Activated T-helper 1 cell treated with Interleukin-2 at 50 U/mL for 16 hours (primary cell): Measurements from ENCODE around the gene GRPEL2.
"Not testable (repeated sequence)": the region's sequence is repeated elsewhere in the genome, so short reads cannot be mapped to it uniquely, and the experiment has no call there.

Source experiments
- DNase-seq: peaks from one replicate; pipeline ENCODE4 v3.0.0-alpha.2; 2020; ENCODE audit warnings: low read depth

Gene GRPEL2

GRCh38 chr5:149398747-149399266 lies 53.5 kb downstream of the GRPEL2 start:
- DNase-seq, result not testable (repeated sequence)

GRCh38 chr5:149399775-149400174 lies 54.5 kb downstream of the GRPEL2 start:
- DNase-seq, result no peak

GRCh38 chr5:149400304-149400703 lies 55.0 kb downstream of the GRPEL2 start:
- no peak for DNase-seq

DNA sequence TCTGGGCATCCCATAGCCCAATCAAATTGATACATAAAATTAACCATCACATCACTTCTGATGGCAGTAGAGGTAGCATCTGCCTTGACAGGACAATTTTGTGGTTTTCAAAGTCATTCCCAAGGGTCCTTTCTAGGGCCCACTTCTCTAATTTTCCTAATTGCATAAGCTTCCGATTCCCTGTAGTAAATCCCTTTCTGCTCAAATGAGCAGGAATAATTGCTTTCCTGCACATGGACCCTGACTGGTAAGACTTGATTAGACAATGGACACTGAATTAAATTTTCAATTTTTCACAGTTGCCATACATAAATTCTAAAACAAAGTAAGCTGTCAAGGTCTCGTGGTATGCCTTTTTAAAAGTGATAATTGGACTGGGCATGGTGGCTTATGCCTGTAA lies 55.8 kb downstream of the GRPEL2 start:
- no peak for DNase-seq

DNA sequence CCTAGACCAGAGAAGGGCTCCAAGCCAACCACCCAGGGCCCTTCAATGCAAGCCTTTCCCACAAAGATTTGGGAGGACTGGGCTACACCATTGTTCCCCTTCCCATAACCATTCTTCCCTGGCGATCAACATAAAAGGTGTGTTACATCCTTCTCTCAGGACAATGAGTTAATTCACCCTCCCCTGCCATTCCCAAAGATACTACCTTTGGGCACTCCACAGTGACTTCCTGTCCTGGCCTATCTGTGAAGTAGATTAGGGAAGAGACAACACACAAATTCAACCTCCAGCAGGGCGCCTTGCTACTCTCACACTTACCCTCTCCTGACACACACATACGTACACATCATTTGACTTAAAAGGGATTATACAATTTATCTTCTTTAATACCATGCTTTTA lies 57.0 kb downstream of the GRPEL2 start:
- no peak for DNase-seq
